Measurements from ENCODE around the gene JADE3. TPM values are rescaled to one million over a fixed set of nuclear protein-coding genes. Genes with fewer than 3 reads are reported as not detected.

JADE3 gene
- total RNA-seq, 1 donor from 2014 or later: 4.9 TPM

DNA sequence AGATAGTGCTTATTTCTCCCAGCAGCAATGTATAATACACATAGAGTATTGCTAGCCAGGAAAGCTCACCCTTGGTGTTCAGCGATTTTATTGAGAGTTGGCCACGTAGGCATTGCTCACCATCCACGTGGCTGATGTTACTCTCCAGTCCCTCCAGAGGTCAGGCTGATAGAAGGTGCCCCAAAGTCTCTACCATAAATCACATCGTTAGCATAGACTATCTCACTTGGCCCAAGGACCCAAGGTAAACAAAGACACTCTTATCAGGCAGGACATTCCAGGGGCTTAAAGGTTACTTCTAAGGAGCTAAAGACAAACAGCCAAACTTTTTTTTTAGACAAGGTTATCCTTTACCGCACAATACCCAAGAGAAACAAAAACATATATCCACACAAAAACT lies 135.8 kb downstream of the JADE3 start:
- no peak for ATAC-seq

DNA sequence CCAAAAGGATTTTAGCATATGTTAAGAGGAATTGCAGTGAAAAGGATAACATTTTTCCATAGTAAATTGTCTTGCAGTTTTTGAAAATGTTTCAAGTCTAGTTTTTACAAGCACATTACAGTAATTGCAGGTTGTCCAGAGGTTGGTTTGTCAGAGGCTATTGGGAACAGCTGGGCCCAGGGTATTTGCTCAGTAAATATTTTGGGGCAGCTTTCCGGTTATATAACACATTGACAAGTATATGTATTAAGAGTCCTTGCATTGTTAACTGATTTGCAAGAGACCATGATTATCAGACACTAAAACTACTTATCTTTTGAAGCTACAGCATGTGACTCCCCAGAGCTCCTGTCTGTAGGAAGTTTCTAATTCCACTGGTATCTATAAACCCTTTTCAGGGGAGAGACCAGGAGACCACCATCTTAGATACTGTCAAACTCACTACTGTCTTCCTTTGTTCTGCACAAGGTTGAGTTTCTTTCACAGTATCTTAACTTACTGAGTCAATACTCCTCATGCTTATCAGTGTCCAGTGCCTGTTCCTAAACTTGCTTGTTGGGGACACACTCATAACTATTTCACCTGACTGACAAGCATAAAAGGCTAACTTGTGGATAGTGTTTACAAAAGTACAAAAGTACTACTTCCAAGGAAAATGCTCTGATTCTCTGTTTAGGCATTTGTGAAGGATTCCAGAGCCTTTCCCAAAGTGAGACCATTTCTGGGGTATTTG lies 147.1 kb downstream of the JADE3 start:
- ATAC-seq: no peak

DNA sequence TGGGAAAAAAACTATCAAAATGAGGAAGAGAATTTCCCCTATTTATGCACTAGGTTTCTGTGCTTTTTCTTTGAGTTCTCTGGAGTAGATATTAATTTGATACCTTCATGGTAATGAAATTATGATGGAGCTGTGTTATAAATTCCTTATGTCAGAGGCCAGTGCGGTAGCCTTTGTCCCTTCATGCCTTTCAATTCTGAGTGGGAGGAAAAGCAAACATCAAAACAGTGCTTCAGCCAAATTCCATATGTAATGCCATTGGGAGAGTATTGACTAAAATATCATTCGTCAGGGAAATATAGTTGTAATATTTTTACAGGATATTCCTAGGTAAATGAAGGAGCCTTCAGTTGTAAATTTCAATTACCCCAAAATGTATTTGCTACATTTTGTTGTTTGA lies 148.5 kb downstream of the JADE3 start:
- ATAC-seq: no peak

DNA sequence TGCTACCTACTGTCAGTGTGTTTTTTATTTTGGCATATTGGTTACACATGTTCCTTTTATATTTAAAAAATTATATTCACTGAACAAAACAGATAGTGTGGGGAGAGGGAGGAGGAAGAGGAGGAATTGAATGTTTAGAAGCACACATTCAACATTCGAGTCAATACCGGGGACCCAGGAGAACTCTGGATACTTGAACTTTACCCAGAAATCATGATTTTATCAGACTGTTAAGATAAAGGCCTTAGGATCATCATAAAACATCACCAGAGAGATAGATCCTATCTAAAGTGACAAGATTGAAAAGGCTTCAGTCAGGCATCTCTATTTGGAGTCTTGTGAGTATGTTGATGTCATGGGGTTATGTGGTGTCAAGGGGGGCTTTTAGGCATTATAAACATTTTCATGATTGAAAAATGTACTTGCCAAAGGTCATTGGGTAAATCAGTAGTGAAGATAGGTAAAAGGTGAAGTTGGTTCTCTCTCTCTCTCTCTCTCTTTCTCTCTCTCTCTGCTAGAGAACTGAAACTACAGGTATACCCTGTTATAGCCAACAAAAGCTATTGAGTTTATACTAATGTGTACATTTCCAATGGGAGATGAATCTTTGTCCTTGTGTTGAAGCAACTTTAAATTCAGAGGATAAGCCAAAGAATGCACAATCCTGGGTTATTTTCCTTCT lies 149.2 kb downstream of the JADE3 start:
- no peak for ATAC-seq

DNA sequence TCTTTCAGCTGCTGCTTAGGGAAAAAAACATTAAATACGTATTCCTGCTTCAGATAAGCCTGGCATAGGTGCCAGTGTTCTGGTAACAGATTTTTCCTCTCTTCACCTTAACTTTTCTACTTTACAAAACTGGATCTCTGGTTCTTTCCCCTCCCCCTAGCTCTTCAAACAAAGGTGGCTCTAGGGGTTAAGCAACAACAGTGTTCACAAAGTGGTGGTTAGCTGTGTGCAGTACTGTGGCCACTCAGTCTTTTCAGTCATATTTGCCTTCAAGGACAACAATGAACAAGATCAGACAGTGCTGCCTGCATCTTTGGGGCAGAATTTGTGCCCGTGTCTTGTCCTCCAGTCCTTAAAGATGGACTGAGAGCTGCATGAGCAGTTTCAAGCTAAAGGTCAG lies 151.0 kb downstream of the JADE3 start:
- no peak for ATAC-seq

DNA sequence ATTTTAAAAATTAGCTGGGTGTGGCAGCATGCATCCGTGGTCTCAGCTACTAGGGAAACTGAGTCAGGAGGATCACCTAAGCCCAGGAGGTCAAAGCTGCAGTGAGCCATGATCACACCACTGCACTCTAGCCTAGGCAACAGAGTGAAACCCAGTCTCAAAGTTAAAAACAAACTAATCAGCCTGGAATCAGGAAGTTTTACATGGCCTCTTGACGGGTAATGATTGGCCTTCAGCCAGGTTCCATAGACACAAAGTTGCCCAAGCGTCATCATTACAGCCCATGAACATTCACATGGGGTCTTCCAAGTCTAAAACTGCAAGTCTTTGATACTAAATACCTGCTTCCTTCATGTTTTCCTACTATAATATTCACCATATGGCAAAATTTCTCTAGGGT lies 156.0 kb downstream of the JADE3 start:
- no peak for ATAC-seq

DNA sequence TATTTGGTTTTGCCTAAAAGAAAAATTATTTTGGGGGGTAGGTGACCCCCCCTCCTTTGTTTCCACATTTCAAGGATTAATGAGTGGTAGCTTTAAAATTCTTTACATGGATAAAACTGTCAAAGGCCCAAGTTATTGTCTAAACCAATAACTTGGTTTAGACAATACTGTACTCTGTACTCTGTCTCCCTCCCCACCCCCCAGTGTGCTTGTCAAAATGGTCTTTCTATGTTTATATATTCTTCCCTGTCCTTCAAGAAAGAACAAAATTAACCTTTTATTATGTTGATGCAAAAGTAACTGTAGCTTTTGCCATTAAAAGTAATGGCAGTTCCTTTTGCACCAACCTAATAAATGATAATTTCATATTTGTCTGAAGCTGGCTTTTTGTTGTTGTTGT lies 156.5 kb downstream of the JADE3 start:
- ATAC-seq: no peak

DNA sequence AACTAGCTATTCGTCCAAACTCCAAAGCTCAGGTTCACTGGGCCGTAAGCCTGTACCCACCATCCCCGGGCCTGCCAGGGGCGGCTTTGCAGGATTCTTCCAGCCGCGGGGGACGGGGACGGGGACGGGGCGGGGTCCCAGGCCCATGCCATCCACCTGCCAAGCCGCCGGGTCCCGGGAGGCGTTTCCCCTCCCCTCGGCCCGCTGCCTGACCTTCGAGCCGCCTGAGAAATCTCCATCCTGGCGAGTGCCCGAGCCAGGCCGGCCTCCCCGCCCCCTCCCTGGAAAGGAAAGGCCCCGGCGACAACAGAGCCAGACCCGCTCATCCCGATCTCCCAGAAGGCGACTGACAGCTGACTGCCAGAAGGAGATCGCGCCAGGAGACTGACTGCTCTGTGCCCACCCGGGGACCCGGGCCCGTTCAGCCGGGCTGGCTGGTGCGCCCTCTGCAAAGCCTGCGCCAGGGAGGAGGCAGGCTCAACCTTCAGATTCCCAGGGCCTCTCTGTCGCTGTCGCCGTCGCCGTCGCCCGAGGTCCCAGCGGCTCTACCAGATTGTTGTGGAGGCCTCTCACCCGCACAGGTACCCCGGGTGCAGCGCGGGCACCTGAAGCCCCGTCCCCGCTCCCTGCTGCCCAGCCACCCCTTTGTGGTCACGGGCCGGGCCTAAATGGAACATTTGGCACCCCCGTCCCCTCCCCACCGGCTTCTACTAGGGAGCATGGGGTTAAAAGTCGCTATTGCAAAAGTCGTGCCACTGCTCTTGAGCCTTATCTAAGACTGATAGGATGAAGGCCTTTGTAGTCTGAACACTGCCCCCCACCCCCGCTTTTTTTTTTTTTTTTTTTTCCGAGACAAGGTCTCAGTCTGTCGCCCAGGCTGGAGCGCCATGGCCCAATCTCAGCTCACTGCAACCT lies 166.2 kb downstream of the JADE3 start, which contains the start of gene RGN:
RGN (plus strand) TSS at position 315 of the 915 bp plus-strand sequence. CDS start 2,702 bp downstream, outside the sequence.
- no peak for ATAC-seq

DNA sequence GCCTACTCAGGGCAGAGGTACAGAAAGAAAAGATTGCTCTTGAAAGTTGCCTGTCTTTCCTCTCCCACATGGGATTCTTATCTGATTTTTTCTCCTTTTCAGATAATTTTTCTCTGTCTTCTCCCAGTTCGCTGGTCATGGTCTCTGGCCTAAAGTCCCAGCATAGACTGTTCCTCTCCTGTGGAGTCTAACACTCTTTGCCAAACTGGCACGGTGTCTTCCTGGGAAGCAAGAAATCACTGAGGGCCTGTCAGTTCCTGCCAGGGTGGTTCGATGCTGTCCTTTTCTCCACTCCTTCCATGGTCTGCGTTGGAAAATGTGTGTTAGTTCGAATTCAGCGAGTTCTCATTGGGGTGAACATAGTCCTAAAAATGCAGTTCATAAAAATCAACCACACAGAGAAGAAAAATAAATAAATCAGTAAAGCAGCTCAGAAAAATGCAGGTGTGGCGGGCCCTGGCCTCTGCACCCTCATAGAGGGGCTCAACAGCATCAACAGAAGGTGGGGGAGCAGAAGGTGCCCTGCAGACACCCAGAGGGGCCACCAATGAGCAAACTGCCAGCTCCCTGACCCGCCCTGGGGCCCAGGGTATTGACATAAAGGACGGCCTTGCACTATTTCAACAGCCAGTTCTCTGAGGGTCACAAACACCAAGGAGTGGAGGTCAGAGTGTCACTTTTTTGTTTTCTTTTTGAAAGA lies 168.1 kb downstream of the JADE3 start:
- ATAC-seq: no peak

DNA sequence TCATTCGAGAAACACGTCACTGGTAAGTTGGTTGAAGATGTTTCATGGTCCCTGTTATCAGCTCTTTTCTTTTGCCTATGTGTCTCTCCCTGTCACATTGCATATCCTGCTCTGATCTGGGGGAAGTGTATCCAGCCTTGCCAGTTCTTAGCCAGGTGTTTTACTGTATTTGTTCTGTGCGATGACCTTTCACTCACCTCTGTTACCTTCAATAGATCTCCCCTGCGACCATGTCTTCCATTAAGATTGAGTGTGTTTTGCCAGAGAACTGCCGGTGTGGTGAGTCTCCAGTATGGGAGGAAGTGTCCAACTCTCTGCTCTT lies 168.7 kb downstream of the JADE3 start:
- no peak for ATAC-seq

DNA sequence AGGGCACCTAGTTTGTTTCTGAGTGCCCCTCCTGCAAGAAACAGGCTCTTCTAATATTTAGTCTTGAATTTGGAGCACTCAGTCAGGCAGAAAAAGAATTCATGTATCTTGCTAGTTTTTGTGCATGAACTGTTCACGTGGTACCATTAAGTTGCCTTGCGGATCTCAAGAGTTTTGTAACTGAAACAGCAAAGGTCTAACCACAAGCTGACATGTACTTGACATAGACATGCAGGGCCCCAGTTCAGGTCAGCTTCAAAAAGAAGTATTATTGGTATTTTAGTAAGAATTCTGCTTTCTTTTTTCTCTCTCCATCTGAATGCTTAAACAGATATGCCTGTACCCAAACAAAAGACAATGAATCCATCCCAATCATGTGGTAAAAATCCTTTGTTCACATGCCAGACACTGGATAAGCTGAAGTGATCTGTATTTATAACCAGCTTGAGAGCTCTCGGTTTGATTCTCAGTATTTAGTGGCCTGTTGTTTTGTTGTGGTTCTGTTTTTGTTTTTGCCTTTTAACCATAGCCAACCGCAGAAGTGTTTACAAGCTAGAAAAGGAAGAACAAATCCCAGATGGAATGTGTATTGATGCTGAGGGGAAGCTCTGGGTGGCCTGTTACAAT lies 179.0 kb downstream of the JADE3 start:
- no peak for ATAC-seq

DNA sequence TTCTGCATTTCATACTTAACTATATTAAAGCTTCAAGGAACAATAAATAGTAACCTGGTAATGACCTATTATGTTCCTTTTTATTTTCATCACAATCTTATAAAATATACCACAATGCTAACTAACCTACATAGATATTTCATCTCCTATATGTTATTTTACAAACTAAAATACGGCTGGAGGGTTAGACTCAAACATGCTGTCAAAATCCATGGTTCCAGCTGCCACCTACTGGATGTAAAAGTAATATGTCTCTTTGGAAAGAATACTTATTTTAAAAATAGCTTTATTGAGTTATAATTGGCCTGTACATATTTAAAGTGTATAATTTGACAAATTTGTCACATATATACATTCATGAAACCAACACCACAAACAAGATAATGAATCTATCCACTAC lies 181.0 kb downstream of the JADE3 start:
- ATAC-seq: no peak

DNA sequence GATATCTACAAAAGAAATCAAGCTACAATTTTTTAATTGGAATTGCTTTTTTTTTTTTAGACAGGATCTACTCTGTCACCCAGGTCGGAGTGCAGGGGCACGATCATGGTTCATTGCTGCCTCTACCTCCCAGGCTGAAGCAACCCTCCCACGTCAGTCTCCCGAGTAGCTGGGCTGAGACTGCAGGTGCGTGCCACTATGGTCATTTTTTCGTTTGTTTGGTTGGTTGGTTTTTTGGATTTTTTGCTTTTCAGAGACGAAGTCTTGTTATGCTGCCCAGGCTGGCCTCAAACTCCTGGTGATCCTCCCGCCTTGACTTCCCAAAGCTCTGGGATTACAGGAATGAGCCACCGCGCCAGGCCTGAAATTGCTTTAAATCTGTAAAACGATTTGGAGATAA lies 181.6 kb downstream of the JADE3 start:
- no peak for ATAC-seq

DNA sequence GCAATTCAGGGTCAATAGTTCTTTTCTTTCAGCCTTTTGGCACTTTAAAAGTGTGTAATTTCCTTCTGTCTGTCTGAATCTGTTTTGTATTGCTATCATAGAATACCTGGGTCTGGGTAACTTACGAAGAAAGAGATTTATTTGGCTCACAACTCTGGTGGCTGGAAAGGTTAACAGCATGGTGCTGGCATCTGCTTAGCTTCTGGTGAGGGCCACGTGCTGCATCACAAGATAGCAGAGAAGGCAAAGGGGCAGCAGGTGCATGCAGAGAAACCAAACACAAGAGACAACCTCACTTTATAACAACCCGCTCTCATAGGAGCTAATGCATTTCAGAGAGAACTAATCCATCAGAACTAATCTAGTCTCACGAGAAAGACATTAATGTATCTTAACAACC lies 184.8 kb downstream of the JADE3 start:
- ATAC-seq: no peak

DNA sequence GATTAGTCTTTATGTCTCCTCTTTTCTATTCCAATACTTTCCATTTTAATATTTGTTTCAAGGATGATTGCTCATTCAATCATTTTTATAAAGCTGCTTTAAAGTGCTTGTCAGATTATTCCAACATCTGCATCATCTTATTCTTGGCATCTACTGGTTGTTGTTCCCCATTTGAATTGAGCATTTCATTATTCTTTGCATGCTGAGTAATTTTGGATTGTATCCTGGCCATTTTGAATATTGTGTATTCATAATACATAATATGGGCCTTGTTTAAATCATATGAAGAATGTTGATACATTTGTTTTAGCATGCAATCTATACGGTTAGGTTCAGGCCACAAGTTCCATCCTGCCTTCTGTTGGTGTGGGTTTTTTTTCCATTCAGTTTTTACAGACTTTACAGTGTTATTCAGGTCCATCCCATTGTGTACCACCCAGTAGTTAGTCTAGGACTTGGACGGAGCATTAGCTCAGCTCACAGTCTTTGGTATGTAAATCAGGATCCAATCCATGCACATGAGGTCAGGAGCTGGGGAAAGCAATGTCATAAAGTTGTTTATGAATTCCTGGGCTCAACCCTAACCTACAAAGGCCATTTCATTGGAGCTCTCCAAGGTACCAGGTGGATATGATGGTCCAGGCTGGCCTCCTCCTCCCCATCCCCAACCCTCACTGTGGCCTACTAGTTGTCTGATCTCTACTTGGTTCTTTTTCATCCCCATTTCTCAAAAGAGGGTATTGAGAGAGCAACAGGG lies 186.3 kb downstream of the JADE3 start:
- ATAC-seq: no peak

DNA sequence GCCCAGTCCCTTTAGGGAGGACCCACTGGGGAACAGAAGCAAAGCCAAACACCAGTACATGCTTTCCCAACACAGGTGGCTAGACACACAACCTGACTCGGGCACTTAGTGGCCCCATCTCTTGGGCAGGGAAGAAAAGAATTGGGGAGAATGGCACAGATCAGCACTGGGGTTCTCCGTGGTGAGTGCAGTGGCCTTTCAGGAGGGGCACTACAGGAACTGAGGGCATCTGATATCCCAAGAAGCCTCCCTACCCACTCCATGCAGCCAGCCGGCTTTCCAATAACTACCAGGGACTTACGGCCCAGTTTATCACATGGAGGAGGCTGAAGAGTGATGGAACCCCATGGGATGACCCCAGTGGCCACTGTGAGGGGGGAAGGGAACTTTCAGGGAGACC lies 189.0 kb downstream of the JADE3 start:
- ATAC-seq: no peak

Other genes starting within 250 kb of the JADE3 start
- 6.3 TPM for gene SLC9A7, start 153.3 kb upstream of the JADE3 start, total RNA-seq
- gene RP2, start 75.4 kb upstream of the JADE3 start, total RNA-seq: 8.4 TPM
- gene RGN, start 166.0 kb downstream of the JADE3 start, total RNA-seq: 0.20 TPM
- 67.4 TPM for gene NDUFB11, start 232.3 kb downstream of the JADE3 start, total RNA-seq
- 23.6 TPM for gene RBM10, start 232.8 kb downstream of the JADE3 start, total RNA-seq

Measured in esophagus mucosa (tissue), 1 donor.